ENCODE results near the gene CIAO1.
"Not testable (repeated sequence)": the region's sequence is repeated elsewhere in the genome, so short reads cannot be mapped to it uniquely, and the experiment has no call there.

CIAO1 gene

GRCh38 chr2:96250188-96250587 is 15.8 kb upstream of the CIAO1 start:
- no peak for DNase-seq (ENCODE audit: low spot score)

DNA sequence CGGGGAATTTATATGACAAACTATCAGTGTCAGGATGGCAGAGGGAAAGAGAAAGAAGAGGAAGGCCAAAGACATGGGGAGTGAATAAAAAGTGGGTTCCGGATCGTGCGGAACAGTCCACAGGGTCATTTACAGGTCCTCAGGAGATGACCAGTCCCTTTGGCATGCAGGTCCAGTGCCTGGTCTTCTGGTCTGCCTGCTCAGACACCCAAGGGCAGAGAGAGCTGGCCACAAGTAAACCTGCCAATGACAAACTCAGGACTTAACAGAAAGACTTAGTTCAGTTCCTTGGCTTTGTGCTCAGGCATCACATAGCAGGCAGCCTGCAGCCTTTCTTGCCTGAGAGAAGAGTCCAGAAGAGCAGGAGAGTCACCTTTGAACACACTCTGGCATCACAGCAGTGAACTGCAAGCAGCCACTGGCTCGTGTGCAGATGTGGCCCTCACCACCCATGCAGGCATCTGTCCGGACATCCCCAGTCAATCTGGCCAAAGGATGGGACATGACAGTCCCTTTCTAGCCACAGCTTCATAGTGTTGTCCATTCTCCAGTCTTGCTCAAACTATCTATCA is 14.2 kb upstream of the CIAO1 start:
- DNase-seq (ENCODE audit: low spot score), result no peak

- DNase-seq (ENCODE audit: low spot score), result no peak
Observed at GRCh38 chr2:96252526-96252925, 13.5 kb upstream of the CIAO1 start.

DNA sequence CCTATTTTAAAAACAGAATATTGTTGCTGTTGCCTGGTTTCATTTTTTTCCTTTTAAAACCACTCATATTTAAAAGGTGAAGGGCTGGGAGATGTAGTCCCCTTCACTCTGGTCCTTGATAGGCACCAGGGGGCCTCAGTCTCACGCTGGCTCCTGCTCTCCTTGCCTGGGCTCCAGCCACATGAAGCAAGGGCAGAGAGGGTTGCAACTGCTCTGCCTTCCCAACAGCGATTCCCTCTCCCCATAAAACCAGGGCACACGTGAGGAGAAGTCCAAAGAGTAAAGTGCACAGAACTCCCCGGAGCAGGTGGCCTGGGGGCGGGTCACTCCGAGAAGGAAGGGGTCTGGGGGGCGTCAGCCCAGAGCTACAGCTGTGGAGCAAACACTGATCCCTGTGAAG is 13.0 kb upstream of the CIAO1 start:
- DNase-seq (ENCODE audit: low spot score), result no peak

DNA sequence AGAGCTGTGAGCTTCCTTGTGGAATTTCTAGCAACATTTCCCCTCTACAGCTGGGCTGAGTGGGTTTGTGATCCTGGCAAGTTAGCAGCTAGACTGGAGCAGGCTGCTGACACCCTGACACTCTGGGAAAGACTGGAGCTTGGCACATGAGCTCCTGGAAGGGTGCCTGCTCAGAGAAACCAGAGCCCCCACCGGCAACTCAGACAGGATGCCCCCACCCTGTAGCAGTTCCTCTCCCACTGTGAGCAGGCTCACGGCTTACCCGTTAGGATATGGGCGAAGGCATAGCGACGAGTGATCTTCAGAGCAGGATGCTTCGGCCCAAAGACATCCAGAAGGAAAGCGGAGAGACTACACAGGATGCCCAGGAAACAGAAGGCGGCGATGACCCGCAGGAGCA is 11.5 kb upstream of the CIAO1 start:
- DNase-seq (ENCODE audit: low spot score), result no peak

GRCh38 chr2:96256611-96257113 is 9.4 kb upstream of the CIAO1 start:
- no peak for DNase-seq (ENCODE audit: low spot score)

DNA sequence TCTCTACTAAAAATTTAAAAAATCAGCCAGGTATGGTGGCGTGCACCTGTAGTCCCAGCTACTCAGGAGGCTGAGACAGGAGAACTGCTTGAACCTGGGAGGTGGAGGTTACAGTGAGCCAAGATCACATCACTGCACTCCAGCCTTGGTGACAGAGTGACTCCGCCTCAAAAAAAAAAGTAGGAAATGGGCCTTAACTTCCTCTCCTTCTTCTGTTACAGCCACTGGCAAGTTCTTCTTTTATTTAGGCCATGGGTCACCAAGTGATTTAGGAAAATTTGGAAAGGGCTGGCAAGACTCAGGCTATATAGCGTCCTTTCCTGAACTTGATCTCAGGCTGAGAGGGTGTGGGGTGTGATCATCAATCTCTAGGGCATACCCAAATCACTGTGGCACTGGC is 8.3 kb upstream of the CIAO1 start:
- not testable (repeated sequence) for DNase-seq (ENCODE audit: low spot score)

DNA sequence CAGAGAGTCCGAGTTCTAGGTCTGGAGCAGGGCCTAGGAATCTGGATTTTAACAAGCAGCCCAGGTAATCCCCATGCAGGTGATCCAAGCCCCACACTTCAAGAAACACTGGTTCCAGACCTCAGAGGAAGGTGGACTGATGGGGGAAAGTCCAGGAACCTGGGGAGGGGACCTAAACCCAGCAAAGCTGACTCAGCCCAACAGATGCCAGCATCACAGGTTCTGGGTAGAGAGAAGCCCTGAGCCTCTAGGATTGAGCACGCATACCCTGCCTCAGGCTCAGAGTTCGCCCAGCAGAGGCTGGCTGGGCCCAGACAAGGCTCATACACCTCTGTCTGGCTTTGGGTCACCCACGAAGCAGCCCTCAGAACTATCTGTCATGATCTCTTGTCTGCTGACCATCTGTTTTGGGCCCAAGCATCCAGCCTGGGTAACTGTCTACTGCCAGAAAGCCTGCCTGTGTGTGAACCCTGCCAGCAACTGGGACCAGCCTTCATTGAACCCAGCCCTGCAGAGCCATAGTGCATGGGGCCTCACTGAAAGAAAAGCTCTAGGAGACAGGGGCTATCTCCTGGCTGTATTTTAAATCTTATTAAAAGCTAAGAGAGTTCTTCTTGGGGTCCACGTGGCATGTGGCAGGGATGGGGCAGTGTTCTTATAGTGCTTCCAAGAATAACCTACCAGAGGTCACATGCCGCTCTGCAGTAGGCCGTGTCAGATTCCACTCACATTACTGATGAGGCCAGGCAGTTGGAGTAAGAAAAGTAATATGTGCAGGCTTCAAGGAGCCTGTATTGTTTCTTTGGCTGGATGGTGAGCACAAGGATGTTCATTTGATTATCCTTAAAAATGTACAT is 7.6 kb upstream of the CIAO1 start:
- DNase-seq (ENCODE audit: low spot score), result no peak

- no peak for DNase-seq (ENCODE audit: low spot score)
Observed at GRCh38 chr2:96259497-96259921, 6.5 kb upstream of the CIAO1 start.

DNA sequence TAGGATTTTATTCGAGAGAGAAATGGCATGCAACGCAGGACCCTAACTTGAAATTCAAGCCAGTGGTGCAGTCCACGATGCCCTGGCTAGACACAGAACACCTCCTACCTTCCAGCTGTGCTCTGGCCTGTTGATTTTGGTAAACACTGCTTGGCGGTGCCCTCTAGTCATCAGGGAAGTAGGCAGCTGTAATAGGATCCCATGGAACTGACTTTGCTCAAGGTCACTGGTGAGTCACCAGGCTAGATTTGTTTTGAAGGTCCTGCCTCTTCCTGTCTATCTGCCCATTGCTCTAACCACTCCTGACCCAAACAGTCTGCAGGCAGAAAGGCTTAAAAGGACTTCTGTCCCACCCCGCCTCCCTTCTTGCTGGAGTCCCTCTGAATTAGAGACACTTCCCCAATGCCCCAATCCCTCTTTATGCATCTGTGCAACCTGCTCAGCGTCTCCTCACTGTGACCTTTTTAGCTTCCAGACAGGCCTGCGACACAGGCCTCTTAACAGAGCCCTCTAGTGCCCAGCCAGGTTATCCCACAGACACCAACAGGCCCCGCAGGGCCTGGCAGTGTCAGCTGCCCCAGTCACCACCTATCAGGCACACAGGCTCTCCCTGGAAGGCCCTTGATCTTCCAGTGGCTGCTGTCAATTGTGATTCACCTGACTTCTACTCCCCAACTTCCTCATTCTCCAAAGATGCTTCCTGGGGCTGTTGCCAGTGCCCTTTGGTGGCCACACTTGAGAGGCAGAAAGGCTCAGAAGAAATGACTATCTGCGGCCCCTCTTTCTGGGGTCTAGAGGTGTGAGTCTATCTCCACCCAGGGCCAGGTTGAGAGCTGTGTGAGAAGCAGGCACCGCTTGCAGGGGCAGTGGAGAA is 5.4 kb upstream of the CIAO1 start:
- peak; percentile 19 for DNase-seq (ENCODE audit: low spot score)

DNA sequence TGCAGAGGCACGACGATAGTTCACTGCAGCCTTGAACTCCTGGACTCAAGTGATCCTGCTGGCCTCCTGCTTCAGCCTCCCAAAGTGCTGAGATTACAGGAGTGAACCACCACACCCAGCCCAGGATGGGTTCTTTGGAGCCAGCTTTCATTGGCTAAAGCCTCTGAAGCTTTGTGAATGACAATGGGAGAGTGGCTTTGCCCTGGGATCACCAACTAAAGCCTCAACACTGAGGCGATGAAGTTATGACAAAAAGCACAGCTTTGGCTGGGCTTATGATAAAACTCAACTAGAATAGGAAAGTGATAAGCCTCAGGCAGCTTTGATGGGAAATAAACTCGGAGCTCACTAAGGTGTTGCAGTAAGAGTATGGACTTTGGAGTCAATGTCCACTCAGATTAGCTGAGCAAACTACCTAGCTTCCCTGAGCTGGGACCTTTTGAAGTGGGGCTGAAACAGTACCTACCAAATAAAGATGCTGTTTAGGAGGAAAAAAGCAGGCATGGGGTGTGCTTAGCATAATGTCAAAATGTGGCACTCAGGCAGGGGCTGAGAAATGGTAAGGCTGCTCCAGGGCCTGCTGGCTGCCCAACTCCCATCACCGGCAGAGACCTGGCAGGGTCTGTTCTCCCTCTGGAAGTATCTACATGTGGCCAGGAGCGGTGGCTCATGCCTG is 4.6 kb upstream of the CIAO1 start:
- no peak for DNase-seq (ENCODE audit: low spot score)

- no peak for DNase-seq (ENCODE audit: low spot score)
Observed at GRCh38 chr2:96262306-96262705, 3.7 kb upstream of the CIAO1 start.

GRCh38 chr2:96264086-96264485 is 1.9 kb upstream of the CIAO1 start:
- no peak for DNase-seq (ENCODE audit: low spot score)

GRCh38 chr2:96264656-96265348 is 1.2 kb upstream of the CIAO1 start:
- DNase-seq (ENCODE audit: low spot score), result peak; percentile 17

- DNase-seq (ENCODE audit: low spot score), result peak; percentile 7
Observed at GRCh38 chr2:96265349-96265839, 631 bp upstream of the CIAO1 start.

DNA sequence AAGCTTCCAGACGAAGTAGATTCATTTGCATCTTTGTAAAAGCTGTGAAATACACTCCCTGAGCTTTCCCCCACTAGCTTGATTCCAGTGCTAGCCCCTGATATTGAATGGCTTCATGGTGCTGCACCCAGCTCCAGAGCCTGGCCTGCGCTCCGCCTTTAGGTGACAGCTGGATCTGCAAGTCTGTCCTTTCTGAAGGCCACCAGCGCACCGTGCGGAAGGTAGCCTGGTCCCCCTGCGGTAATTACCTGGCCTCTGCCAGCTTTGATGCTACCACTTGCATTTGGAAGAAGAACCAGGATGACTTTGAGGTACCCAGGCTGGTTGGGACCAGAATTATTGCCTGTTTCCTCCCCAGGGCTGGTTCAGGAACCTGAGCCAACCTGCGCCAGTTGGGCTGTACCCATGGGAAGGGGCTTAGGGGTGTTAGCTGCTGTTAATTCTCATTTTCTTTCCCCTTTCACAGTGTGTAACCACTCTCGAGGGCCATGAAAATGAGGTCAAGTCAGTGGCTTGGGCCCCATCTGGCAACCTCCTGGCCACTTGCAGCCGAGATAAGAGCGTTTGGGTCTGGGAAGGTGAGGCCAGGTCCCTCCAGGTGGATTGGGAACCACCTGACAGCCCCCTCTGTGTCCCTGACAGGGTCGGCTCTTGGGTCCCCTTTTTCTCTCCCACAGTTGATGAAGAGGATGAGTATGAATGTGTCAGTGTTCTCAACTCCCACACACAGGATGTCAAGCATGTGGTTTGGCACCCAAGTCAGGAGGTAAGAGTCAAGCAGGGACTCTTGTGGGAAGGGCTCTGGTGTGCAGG is 1.3 kb downstream of the CIAO1 start:
- peak; percentile 22 for DNase-seq (ENCODE audit: low spot score)

GRCh38 chr2:96271995-96272394 is 6.0 kb downstream of the CIAO1 start:
- no peak for DNase-seq (ENCODE audit: low spot score)

DNA sequence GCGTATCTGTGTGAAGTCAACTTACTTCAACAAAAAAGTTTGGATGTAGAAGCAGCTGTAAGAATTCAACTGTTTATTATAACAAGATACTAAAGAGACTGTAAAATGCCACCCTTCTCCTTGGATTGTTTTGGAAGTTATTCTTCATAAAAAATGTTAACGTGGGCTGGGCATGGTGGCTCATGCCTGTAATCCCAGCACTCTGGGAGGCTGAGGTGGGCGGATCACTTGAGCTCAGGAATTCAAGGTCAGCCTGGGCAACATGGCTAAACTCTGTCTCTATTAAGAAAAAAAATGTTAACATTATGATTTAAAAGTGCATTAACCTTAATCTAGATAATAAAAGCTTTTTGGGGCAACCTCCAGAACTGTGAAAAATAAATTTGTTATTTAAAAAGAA is 7.7 kb downstream of the CIAO1 start:
- DNase-seq (ENCODE audit: low spot score), result no peak

GRCh38 chr2:96274355-96275056 is 8.5 kb downstream of the CIAO1 start:
- no peak for DNase-seq (ENCODE audit: low spot score)

Measured in CD4-positive, alpha-beta T cell treated with Interleukin-15 for 4 hours (primary cell).